HL-60/S4 treated with phorbol 12-myristate 13-acetate at 8.2 ng/mL for 4 days and 3 days (cell line): ENCODE data around the gene BLACAT1.
"Not testable (repeated sequence)": the region's sequence is repeated elsewhere in the genome, so short reads cannot be mapped to it uniquely, and the experiment has no call there.

Source experiments
- in situ Hi-C: fragments of 300-500 bp; cut with MboI; formaldehyde crosslinking; loops from 2 replicates; pipeline ENCODE4 v1.15.0; 2022; ENCODE audit warnings: low sequenced_read_pairs

The BLACAT1 gene

DNA sequence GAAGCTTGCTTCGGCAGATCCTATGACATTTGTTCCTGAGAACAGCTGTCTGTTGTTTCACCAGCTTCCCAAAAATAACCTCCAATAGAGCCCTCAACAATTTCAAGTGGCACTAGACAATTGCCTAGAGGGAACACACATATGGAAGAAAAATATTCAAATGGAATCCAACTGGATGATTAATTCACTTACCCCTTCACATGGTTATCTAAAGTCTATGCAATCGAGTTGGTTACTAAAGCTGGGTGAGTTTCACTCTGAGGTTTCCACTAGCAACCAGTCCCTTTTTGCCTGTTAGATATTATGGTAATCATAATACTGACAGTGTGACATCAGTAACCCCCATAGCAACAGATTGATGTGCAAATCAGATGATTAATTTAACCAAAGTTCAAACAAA lies 34.0 kb downstream of the BLACAT1 start, which contains the start of gene LEMD1:
LEMD1 (minus strand) TSS at position 259 of the 400 bp plus-strand sequence. CDS start 1,520 bp downstream, outside the sequence.
- in situ Hi-C loops: no loop called here

DNA sequence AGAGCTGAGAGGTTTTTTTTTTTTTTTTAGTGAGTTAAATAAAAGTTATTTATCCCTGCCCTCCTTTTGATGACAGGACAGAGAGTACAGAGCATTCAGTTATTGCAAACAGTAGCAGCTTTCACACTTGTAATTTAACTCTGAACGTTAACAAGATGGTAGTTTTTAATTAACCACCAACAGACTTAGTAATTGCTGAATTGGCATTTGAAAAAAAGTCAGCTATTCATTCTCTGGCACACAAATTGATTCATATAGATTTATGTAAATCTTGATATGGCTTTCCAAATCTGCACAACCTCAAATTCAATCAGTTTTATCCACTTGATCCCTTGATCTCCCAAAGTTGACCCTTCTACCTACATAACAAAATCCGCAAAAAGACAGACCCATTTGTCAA lies 34.9 kb downstream of the BLACAT1 start:
- in situ Hi-C loops: no loop called here

- in situ Hi-C loops: no loop called here
These were observed 37.8 kb downstream of the BLACAT1 start for GRCh38 chr1:205417870-205418635.

- in situ Hi-C loops: no loop called here
These were observed 39.5 kb downstream of the BLACAT1 start for GRCh38 chr1:205416322-205416721.

- in situ Hi-C loops: no loop called here
These were observed 45.1 kb downstream of the BLACAT1 start for GRCh38 chr1:205410581-205411298.

DNA sequence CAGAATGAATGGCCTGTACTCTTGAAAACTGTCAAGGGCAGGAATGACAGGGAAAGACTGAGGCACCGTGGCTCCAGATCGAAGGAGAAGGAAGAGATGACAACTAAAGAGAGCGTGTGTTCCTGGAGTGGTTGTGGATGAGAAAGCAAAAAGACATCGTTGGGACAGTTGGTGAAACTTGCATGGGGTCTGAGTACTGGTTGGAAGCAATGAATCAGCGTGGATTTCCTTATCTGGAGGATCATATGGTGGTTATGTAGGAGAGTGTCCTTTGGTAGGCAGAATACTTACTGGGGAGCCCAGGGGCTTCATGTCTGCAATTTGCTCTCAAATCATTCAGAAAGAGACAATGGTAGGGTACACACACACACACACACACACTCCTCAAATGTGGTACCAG lies 47.9 kb downstream of the BLACAT1 start:
- in situ Hi-C loops: no loop called here

DNA sequence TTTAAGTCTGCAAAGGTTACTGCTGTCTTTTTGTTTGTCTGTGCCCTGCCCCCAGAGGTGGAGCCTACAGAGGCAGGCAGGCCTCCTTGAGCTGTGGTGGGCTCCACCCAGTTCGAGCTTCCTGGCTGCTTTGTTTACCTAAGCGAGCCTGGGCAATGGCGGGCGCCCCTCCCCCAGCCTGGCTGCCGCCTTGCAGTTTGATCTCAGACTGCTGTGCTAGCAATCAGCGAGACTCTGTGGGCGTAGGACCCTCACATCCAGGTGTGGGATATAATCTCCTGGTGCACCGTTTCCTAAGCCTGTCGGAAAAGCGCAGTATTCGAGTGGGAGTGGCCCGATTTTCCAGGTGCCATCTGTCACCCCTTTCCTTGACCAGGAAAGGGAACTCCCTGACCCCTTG lies 49.6 kb downstream of the BLACAT1 start:
- in situ Hi-C loops: not testable (repeated sequence)
